DOHH2 (cell line): Measurements from ENCODE around the gene MARK3.

Experiments
- H3F3A ChIP-seq: fragments of 200-600 bp; sonication (generic), shearing (Covaris generic); 2 replicates; pipeline ENCODE4 v1.6.0; 2016; ENCODE audit warnings: antibody characterized with exemption, mild to moderate bottlenecking; ENCODE audit not compliant: control insufficient read depth, insufficient read depth
- H3K27ac ChIP-seq: fragments of 200-600 bp; sonication (generic); 2 replicates; pipeline ENCODE4 v1.5.1; 2014; ENCODE audit warnings: low read depth, mild to moderate bottlenecking, low read length, moderate library complexity
- H3K27me3 ChIP-seq: fragments of 200-600 bp; sonication (generic); 2 replicates; pipeline ENCODE4 v1.6.1; 2014; ENCODE audit warnings: mild to moderate bottlenecking, low read length, mixed read lengths; ENCODE audit not compliant: control insufficient read depth
- H3K36me3 ChIP-seq: fragments of 200-600 bp; sonication (generic); 2 replicates; pipeline ENCODE4 v1.6.1; 2014; ENCODE audit warnings: mild to moderate bottlenecking, low read length, moderate library complexity, mixed read lengths; ENCODE audit not compliant: control insufficient read depth
- H3K4me1 ChIP-seq: fragments of 200-600 bp; sonication (generic); 2 replicates; pipeline ENCODE4 v1.6.1; 2014; ENCODE audit warnings: mild to moderate bottlenecking, low read length, mixed read lengths; ENCODE audit not compliant: control insufficient read depth
- H3K4me2 ChIP-seq: fragments of 200-600 bp; sonication (generic); 2 replicates; pipeline ENCODE4 v1.6.0; 2014; ENCODE audit warnings: mild to moderate bottlenecking, low read length, moderate library complexity
- H3K4me3 ChIP-seq: fragments of 200-600 bp; sonication (generic); 2 replicates; pipeline ENCODE4 v1.5.1; 2014; ENCODE audit warnings: mild to moderate bottlenecking, low read length, mixed read lengths
- H3K79me2 ChIP-seq: fragments of 200-600 bp; sonication (generic); 2 replicates; pipeline ENCODE4 v1.6.1; 2014; ENCODE audit warnings: mild to moderate bottlenecking, low read length, mixed read lengths; ENCODE audit not compliant: control insufficient read depth
- H3K9me2 ChIP-seq: fragments of 200-600 bp; sonication (generic); replicated peaks from 2 replicates; pipeline ENCODE4 v1.6.1; 2014; ENCODE audit warnings: mild to moderate bottlenecking, low read length, mixed read lengths; ENCODE audit not compliant: control insufficient read depth
- H3K9me3 ChIP-seq: fragments of 200-600 bp; sonication (generic); 2 replicates; pipeline ENCODE4 v1.6.1; 2014; ENCODE audit warnings: antibody characterized with exemption, low read length, mixed read lengths; ENCODE audit not compliant: control insufficient read depth, insufficient read depth
- H4K20me1 ChIP-seq: fragments of 200-600 bp; sonication (generic); 2 replicates; pipeline ENCODE4 v1.6.0; 2014; ENCODE audit warnings: low read depth, mild to moderate bottlenecking, antibody characterized with exemption, low read length, moderate library complexity; ENCODE audit not compliant: control insufficient read depth, insufficient read depth
- CTCF ChIP-seq: fragments of 200-600 bp; sonication (generic); IDR thresholded peaks from one replicate; pipeline ENCODE4 v1.5.1; 2014; ENCODE audit warnings: antibody characterized with exemption, mild to moderate bottlenecking, low read depth, low read length; ENCODE audit not compliant: poor library complexity, severe bottlenecking
- EZH2phosphoT487 ChIP-seq: fragments of 200-600 bp; sonication (generic); IDR thresholded peaks from 2 replicates; pipeline ENCODE4 v1.6.1; 2017; ENCODE audit warnings: borderline replicate concordance, mild to moderate bottlenecking, antibody characterized with exemption, low read length, moderate library complexity, mixed read lengths

The MARK3 gene

GRCh38 chr14:103347091-103347815, 38.0 kb upstream of the MARK3 start:
- Histone ChIP-seq H3K79me2 (no peaks in the 10 kb centered on the region), H3K27ac (no peak overlapping the region), H3K9me2 (no peaks in the 10 kb centered on the region), H3K9me3 (no peaks in the 10 kb centered on the region), H3K4me2 (no peak overlapping the region), H3K36me3 (peaks cover 29% of the 10 kb centered on the region), H3K27me3 (no peaks in the 10 kb centered on the region), H4K20me1 (peaks cover 10% of the 10 kb centered on the region; the same call in 1 of the 2 replicates), H3K4me1 (no peaks in the 10 kb centered on the region), H3F3A (peaks cover 34% of the 10 kb centered on the region), H3K4me3 (no peak overlapping the region)
- TF ChIP-seq CTCF: no peak
- no peak for TF ChIP-seq EZH2phosphoT487

DNA sequence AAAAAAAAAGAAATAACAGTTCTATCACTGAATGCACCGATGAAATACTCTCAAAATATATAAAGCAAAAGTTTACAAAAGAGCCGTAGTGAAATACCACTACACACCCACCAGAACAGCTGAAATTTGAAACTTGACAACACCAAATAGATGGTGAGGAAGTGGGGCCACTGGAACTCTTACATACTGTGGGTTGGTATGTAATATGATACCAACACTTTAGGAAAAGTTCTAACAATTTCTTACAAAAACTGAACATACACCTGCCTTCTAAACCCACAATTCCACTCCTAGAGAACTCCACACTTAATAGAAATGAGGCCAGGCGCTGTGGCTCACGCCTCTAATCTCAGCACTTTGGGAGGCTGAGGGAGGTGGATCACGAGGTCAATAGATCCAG, 37.1 kb upstream of the MARK3 start:
- H3K4me2 ChIP-seq: no peak overlapping the region
- H3K9me2 ChIP-seq: no peaks in the 10 kb centered on the region
- no peak overlapping the region for H3K4me3 ChIP-seq
- TF ChIP-seq EZH2phosphoT487 (no peak), CTCF (no peak)
- H3K4me1 ChIP-seq: no peaks in the 10 kb centered on the region
- H3K27ac ChIP-seq: no peak overlapping the region
- H4K20me1 ChIP-seq: peaks cover 10% of the 10 kb centered on the region; the same call in 1 of the 2 replicates
- no peaks in the 10 kb centered on the region for H3K27me3 ChIP-seq
- no peaks in the 10 kb centered on the region for H3K79me2 ChIP-seq
- H3K9me3 ChIP-seq: no peaks in the 10 kb centered on the region
- peaks cover 20% of the 10 kb centered on the region for H3K36me3 ChIP-seq
- peaks cover 25% of the 10 kb centered on the region for H3F3A ChIP-seq

DNA sequence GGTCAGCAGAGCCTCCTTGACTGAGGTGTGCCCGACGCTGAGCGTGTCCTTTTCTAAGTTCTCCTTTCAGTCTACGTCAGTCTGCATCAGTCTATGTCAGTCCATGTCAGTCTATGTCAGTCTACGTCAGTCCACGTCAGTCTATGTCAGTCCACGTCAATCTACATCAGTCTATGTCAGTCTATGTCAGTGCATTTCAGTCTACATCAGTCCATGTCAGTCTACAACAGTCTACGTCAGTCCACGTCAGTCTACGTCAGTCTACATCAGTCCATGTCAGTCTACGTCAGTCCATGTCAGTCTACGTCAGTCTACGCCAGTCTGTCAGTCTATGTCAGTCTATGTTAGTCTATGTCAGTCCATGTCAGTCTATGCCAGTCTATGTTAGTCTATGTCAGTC, 35.2 kb upstream of the MARK3 start:
- no peak overlapping the region for H3K4me2 ChIP-seq
- H3K79me2 ChIP-seq: no peaks in the 10 kb centered on the region
- no peaks in the 10 kb centered on the region for H4K20me1 ChIP-seq
- H3K36me3 ChIP-seq: peaks cover 1% of the 10 kb centered on the region
- no peaks in the 10 kb centered on the region for H3K9me2 ChIP-seq
- H3F3A ChIP-seq: peaks cover 7% of the 10 kb centered on the region
- TF ChIP-seq CTCF: no peak
- TF ChIP-seq EZH2phosphoT487: no peak
- H3K27ac ChIP-seq: no peak overlapping the region
- H3K9me3 ChIP-seq: no peaks in the 10 kb centered on the region
- no peaks in the 10 kb centered on the region for H3K27me3 ChIP-seq
- no peak overlapping the region for H3K4me3 ChIP-seq
- no peaks in the 10 kb centered on the region for H3K4me1 ChIP-seq
